Measurements from ENCODE around the gene PWP2. TPM values are rescaled to one million over a fixed set of nuclear protein-coding genes. Genes with fewer than 3 reads are reported as not detected.
"Not testable (repeated sequence)": the region's sequence is repeated elsewhere in the genome, so short reads cannot be mapped to it uniquely, and the experiment has no call there.

Gene PWP2
- total RNA-seq, 1 experiment from 2014 or later: 6.0 TPM

GRCh38 chr21:44176127-44176526, 68.9 kb downstream of the PWP2 start:
- not testable (repeated sequence) for H2AK5ac ChIP-seq (ENCODE audit: insufficient read length, low read length); H2BK15ac ChIP-seq (ENCODE audit: low read depth, low read length); H4K5ac ChIP-seq (ENCODE audit: insufficient read length, low read depth, low read length); H2AFZ ChIP-seq (ENCODE audit: low read length); H4K91ac ChIP-seq (ENCODE audit: insufficient read length, low read depth, low read length); H3K14ac ChIP-seq (ENCODE audit: insufficient read depth, low read length); H2BK5ac ChIP-seq (ENCODE audit: insufficient read length, low read length); H3K36me3 Mint-ChIP-seq (ENCODE audit: insufficient read depth in 1 of 3, low read depth in 3 of 3); H3K27me3 Mint-ChIP-seq (ENCODE audit: low read depth); H3K18ac ChIP-seq (ENCODE audit: insufficient read length, low read depth, low read length); H2BK20ac ChIP-seq (ENCODE audit: low read depth, low read length, poor library complexity, severe bottlenecking); H3K27ac Mint-ChIP-seq; H3K9ac ChIP-seq (ENCODE audit: extremely low read depth, insufficient read length, low read length); H2BK120ac ChIP-seq (ENCODE audit: low read depth, low read length, poor library complexity, severe bottlenecking); H3K4me3 Mint-ChIP-seq; H3K79me1 ChIP-seq (ENCODE audit: insufficient read depth, low read depth, low read length, poor library complexity, severe bottlenecking); H3K23me2 ChIP-seq (ENCODE audit: insufficient read length, low read depth, low read length, poor library complexity, severe bottlenecking); H3K56ac ChIP-seq (ENCODE audit: insufficient read length, low read depth, low read length); H3K27me3 ChIP-seq (ENCODE audit: insufficient read depth, low read length); H4K20me1 ChIP-seq (ENCODE audit: control insufficient read depth, insufficient read depth, insufficient read length); H3K27ac ChIP-seq (ENCODE audit: insufficient read length, low read depth, low read length); H3K23ac ChIP-seq (ENCODE audit: insufficient read length, low read depth, low read length); H2BK12ac ChIP-seq (ENCODE audit: insufficient read length, low read depth, low read length); H3K79me2 ChIP-seq (ENCODE audit: insufficient read depth, low read length); H3T11ph ChIP-seq (ENCODE audit: low read length); DNase-seq; H3K4me1 Mint-ChIP-seq; H3K9me3 ChIP-seq (ENCODE audit: control insufficient read depth, low read depth, low read length); H3K4me1 ChIP-seq (ENCODE audit: insufficient read depth, low read length); H3K9me3 Mint-ChIP-seq; H3K4me2 ChIP-seq (ENCODE audit: insufficient read depth, insufficient read length, low read length); H3K4ac ChIP-seq (ENCODE audit: low read depth, low read length); H4K8ac ChIP-seq (replicated peaks; ENCODE audit: insufficient read length, low read depth, low read length)
- WGBS (ENCODE audit: extremely low coverage, insufficient read length, low lambda C conversion rate): no CpG with 5 or more reads among the region's 14 CpGs

Other genes starting within 250 kb of the PWP2 start
- gene AGPAT3, start 242.2 kb upstream of the PWP2 start, total RNA-seq (2021): 13.0 TPM in 2 replicates
- gene TRAPPC10, start 95.1 kb upstream of the PWP2 start, total RNA-seq (2021): 27.9 and 32.9 TPM in 2 replicates
- gene GATD3, start 26.3 kb downstream of the PWP2 start, total RNA-seq (2021): 13.2 and 14.1 TPM in 2 replicates
- gene ICOSLG, start 133.5 kb downstream of the PWP2 start, total RNA-seq (2021): 6.6 and 6.8 TPM in 2 replicates
- gene DNMT3L, start 154.5 kb downstream of the PWP2 start, total RNA-seq (2021): 0.70 and 0.77 TPM in 2 replicates
- 0.17 and 0.39 TPM in 2 replicates for gene AIRE, start 178.5 kb downstream of the PWP2 start, total RNA-seq (2021)
- 105 and 107 TPM in 2 replicates for gene PFKL, start 192.7 kb downstream of the PWP2 start, total RNA-seq (2021)
- 16.9 and 17.0 TPM in 2 replicates for gene CFAP410, start 232.0 kb downstream of the PWP2 start, total RNA-seq (2021)
- gene TRPM2, start 246.2 kb downstream of the PWP2 start, total RNA-seq (2021): 0.11 and 0.68 TPM in 2 replicates

All from H9 (cell line).